Omental fat pad (tissue), 4 donors: Measurements from ENCODE around the gene FFAR2. TPM values are rescaled to one million over a fixed set of nuclear protein-coding genes. Genes with fewer than 3 reads are reported as not detected.

Experiments used
- ATAC-seq: fragments of 150-250 bp; one replicate; pipeline ENCODE4 v1.9.1; 2016; ENCODE audit warnings: mild to moderate bottlenecking, moderate library complexity; ENCODE audit not compliant: low FRiP score
- DNase-seq: peaks from one replicate; pipeline ENCODE4 v3.0.0-alpha.2; 2019; ENCODE audit warnings: low spot score
- total RNA-seq, 4 donors: library from RNA; depleted of rRNA; stranded (reverse); fragments of >200 nt; gene quantifications; one replicate each; pipeline ENCODE4 v1.1.0, GENCODE V29; 2016
- TF ChIP-seq, protein P1 (sequence below), 3 donors: fragments of 450-650 bp; IDR thresholded peaks; one replicate each; pipeline ENCODE4 v1.5.1; 2016 to 2017; ENCODE audit warnings: antibody characterized with exemption in 3 of 3, mild to moderate bottlenecking in 3 of 3, moderate library complexity in 2 of 3

FFAR2 gene
- total RNA-seq, 4 donors from 2014 or later = 0.46 to 4.4 (median 0.80) TPM

DNA sequence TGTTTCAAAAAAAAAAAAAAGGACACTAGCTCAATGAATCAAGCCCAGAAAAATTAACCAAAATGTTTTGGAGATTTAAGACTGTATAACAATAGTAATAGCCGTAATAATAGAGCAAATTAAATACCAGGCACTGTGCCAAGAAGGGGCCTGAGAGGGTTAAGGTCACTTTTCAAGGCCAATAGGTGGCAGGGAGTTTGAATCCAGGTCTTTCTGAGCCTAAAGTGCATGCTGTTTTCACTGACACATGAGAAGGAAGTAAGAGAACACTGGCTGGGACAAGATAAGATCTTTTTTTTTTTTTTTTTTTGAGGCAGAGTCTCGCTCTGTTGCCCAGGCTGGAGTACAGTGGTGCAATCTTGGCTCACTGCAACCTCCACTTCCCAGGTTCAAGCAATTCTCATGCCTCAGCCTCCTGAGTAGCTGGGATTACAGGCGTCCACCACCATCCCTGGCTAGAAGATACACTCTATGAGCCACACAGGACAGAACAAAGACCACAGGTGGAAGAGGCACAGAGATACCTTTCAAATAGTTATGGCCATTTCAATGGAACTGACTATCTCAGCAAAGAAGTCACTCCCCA, 7.7 kb downstream of the FFAR2 start:
- DNase-seq (no peak), ATAC-seq (no peak)
- TF ChIP-seq, protein P1, sequence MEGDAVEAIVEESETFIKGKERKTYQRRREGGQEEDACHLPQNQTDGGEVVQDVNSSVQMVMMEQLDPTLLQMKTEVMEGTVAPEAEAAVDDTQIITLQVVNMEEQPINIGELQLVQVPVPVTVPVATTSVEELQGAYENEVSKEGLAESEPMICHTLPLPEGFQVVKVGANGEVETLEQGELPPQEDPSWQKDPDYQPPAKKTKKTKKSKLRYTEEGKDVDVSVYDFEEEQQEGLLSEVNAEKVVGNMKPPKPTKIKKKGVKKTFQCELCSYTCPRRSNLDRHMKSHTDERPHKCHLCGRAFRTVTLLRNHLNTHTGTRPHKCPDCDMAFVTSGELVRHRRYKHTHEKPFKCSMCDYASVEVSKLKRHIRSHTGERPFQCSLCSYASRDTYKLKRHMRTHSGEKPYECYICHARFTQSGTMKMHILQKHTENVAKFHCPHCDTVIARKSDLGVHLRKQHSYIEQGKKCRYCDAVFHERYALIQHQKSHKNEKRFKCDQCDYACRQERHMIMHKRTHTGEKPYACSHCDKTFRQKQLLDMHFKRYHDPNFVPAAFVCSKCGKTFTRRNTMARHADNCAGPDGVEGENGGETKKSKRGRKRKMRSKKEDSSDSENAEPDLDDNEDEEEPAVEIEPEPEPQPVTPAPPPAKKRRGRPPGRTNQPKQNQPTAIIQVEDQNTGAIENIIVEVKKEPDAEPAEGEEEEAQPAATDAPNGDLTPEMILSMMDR (IDR thresholded peaks at IDR 0.05) = no peak

DNA sequence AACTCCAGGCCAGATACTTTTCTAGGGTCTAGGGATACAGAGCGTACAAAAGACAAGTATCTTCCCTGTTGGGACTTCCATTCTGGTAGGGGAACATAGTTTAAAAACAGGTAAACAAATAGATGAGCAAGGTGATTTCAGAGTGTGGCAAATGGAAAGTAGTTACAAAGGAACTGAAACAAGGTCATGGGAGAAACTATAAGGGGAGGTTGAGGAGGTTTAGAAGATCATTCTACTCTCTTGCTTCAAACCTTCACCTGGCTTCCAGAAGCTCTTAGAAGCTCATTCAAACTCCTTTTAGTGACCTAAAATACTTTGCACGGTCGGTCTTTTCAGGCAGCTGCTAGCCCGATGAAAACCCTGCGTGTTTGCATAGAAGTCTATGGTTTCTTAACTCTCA, 9.1 kb downstream of the FFAR2 start:
- ATAC-seq = no peak
- TF ChIP-seq, protein P1 (IDR thresholded peaks at IDR 0.05) = no peak
- no peak for DNase-seq

DNA sequence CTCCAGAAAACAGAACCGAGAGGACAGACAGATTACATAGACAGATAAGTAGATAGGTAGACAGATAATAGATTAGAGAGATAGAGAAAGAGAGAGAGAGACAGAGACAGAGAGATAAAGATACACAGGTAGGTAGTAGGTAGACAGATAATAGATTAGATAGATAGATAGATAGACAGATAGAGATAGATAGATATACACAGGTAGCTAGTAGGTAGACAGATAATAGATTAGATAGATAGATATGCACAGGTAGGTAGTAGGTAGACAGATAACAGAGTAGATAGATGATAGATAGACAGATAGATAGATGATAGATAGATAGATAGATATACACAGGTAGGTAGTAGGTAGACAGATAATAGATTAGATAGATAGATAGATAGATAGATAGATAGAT, 10.1 kb downstream of the FFAR2 start:
- ATAC-seq = no peak
- TF ChIP-seq, protein P1 (IDR thresholded peaks at IDR 0.05) = no peak
- DNase-seq = no peak

DNA sequence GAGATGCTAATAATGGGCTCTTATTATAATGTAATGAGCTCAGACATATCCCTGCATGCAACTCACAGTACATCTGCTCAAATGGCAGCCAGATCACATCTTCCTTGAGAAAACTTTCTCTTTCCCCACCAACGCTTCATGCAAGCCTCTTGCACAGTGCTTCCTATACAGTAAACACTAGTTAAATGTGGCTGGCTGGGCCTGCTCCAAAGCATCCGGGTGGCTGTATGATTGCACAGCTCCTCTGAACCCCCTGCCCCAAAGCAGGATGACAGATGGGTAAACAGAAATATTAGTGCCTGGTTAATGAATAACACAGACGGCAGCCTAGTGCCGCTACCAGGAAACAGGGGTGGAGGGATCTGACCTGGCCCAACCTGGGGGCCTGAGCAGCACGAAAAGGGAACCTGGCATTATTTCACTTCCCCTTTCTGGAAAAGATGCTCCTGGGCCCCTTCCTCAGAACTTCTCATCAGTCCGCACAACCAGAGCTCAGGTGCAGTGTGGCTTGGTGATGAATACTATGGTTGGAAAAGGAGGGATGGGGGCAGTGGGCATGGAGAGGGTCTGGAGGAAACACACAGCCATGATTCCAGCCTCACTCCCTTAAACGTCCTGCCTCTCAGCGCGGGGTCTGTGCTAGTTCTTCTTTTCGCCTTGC, 10.8 kb downstream of the FFAR2 start:
- TF ChIP-seq, protein P1 (IDR thresholded peaks at IDR 0.05) = no peak
- ATAC-seq = no peak

DNA sequence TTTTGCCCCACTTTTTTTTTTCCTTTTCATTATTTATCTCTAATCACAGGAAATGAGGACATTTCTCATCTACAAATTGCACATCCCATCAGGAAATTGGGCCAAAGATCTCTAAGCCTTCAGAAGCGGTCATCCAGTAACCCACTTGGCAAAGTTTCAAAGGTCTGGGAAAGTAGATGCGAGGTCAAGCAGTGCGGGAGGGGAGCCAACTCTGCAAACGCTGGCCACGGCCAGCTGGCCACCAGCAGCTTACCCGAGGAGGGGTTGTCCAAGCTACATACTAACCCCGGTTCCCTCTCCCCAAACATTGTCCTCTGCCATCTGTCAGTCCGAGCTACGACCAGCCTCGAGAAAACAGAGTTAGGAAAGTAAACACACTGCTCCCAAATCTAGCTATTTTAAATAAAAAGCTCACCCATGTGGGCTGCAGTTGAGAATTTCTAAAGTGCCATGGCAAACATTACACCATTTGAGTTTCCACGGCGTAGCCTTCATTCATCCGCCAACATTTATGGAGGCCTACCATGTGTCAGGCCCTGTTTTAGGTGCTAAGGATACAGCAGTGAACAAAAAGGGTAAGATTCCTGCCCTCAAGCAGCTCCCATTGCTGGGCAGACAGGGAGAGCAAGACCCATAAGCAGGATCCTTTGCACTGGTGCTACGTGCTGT, 11.5 kb downstream of the FFAR2 start:
- DNase-seq = no peak
- peak; percentile 73 for ATAC-seq
- TF ChIP-seq, protein P1 (IDR thresholded peaks at IDR 0.05) = no peak

More for the DNA sequence above, 10.8 kb downstream of the FFAR2 start:
- no peak for DNase-seq

DNA sequence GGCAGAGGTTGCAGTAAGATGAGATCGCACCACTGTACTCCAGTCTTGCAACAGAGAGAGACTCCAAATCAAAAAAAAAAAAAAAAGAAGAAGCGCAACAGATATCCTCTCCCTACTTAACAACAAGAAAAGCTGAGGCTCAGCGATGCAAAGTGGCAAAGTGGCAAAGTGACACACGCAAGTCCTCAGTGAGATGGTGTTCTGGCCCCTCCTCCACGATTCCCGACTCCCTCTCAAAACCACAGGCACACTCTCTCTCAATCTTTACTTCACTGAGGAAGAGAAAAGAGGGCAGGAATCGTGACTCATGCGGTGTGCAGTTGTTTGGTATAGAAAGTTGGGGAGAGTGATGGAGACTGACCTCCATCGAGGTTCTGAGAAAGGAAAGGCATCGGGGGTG, 12.6 kb downstream of the FFAR2 start:
- TF ChIP-seq, protein P1 (IDR thresholded peaks at IDR 0.05) = no peak
- DNase-seq = no peak
- no peak for ATAC-seq
